OCI-LY3 (cell line): ENCODE data around the gene FGD6.
"Not testable (repeated sequence)": the region's sequence is repeated elsewhere in the genome, so short reads cannot be mapped to it uniquely, and the experiment has no call there.

Experiments
- H2AFZ ChIP-seq: fragments of 200-600, 300-600 bp; shearing (Covaris generic); 2 replicates; pipeline ENCODE4 v1.6.0; 2014; ENCODE audit warnings: antibody characterized with exemption, low read depth, low read length
- H3K27ac ChIP-seq: fragments of 200-600, 300-600 bp; sonication (generic); 2 replicates; pipeline ENCODE4 v1.5.1; 2014; ENCODE audit warnings: mild to moderate bottlenecking, low read length, moderate library complexity, mixed read lengths
- H3K27me3 ChIP-seq: fragments of 200-600, 300-600 bp; sonication (generic); 2 replicates; pipeline ENCODE4 v1.6.1; 2014; ENCODE audit warnings: low read depth, low read length, mixed read lengths
- H3K36me3 ChIP-seq: fragments of 200-600, 300-600 bp; sonication (generic); replicated peaks from 2 replicates; pipeline ENCODE3; 2014; ENCODE audit warnings: low read depth, low read length, mixed read lengths
- H3K4me1 ChIP-seq: fragments of 300-600, 200-600 bp; sonication (generic); 2 replicates; pipeline ENCODE4 v1.6.1; 2014; ENCODE audit warnings: low read length, mixed read lengths
- H3K4me2 ChIP-seq: fragments of 200-600, 300-600 bp; sonication (generic); 2 replicates; pipeline ENCODE4 v1.6.1; 2014; ENCODE audit warnings: low read length, mixed read lengths
- H3K4me3 ChIP-seq: fragments of 300-600, 200-600 bp; sonication (generic); 2 replicates; pipeline ENCODE4 v1.5.1; 2014; ENCODE audit warnings: antibody characterized with exemption, mild to moderate bottlenecking, low read length, moderate library complexity
- H3K79me2 ChIP-seq: fragments of 300-600, 200-600 bp; shearing (Covaris generic); 2 replicates; pipeline ENCODE4 v1.6.1; 2014; ENCODE audit warnings: mild to moderate bottlenecking, low read length, mixed read lengths
- H3K9ac ChIP-seq: fragments of 300-600, 200-600 bp; shearing (Covaris generic); 2 replicates; pipeline ENCODE4 v1.6.0; 2014; ENCODE audit warnings: mild to moderate bottlenecking, low read length, moderate library complexity
- H3K9me3 ChIP-seq: fragments of 200-600, 300-600 bp; shearing (Covaris generic); 2 replicates; pipeline ENCODE4 v1.6.1; 2014; ENCODE audit warnings: low read length, mixed read lengths; ENCODE audit not compliant: insufficient read depth
- H4K20me1 ChIP-seq: fragments of 200-600, 300-600 bp; sonication (generic); 2 replicates; pipeline ENCODE4 v1.6.1; 2016; ENCODE audit warnings: low read length, mixed read lengths; ENCODE audit not compliant: insufficient read depth
- CTCF ChIP-seq: fragments of 200-600, 300-600 bp; sonication (generic); IDR thresholded peaks from 2 replicates; pipeline ENCODE4 v1.5.1; 2014; ENCODE audit warnings: antibody characterized with exemption, low read length, low read depth
- EZH2phosphoT487 ChIP-seq: fragments of 200-600 bp; shearing (Covaris generic); IDR thresholded peaks from 2 replicates; pipeline ENCODE4 v1.6.1; 2018; ENCODE audit warnings: antibody characterized with exemption, mixed run types, low read depth

Gene FGD6

DNA sequence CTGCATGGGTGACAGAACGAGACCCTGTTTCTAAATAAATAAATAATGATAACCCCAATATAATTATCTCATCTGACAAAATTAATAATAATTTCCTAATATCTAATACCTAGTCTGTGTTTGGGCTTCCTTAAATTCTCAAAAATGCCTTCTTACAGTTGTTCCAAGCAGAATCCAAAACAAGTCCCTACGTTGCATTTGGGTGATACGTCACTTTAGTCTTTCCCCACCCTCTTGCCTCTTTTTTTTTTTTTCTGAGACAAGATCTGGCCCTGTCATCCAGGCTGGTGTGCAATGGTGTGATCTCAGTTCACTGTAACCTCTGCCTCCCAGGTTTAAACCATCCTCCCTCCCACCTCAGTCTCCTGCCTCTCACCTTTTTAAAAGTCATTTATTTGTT is 27.1 kb upstream of the FGD6 start:
- H3K4me1 ChIP-seq, result 0 out of 2 replicates have a peak, but pooled peaks cover 3% of the 10 kb centered on the region
- no peak for TF ChIP-seq EZH2phosphoT487
- TF ChIP-seq CTCF, result no peak
- no peaks in the 10 kb centered on the region for H4K20me1 ChIP-seq
- H3K79me2 ChIP-seq, result peaks cover 4% of the 10 kb centered on the region; the same call in 1 of the 2 replicates
- H3K36me3 ChIP-seq, result peaks cover 2% of the 10 kb centered on the region
- no peak overlapping the region for H3K4me3 ChIP-seq
- H3K27ac ChIP-seq, result no peak overlapping the region
- H3K27me3 ChIP-seq, result no peaks in the 10 kb centered on the region
- no peaks in the 10 kb centered on the region for H3K9me3 ChIP-seq
- H2AFZ ChIP-seq, result no peak overlapping the region
- no peak overlapping the region for H3K9ac ChIP-seq
- no peak overlapping the region for H3K4me2 ChIP-seq

DNA sequence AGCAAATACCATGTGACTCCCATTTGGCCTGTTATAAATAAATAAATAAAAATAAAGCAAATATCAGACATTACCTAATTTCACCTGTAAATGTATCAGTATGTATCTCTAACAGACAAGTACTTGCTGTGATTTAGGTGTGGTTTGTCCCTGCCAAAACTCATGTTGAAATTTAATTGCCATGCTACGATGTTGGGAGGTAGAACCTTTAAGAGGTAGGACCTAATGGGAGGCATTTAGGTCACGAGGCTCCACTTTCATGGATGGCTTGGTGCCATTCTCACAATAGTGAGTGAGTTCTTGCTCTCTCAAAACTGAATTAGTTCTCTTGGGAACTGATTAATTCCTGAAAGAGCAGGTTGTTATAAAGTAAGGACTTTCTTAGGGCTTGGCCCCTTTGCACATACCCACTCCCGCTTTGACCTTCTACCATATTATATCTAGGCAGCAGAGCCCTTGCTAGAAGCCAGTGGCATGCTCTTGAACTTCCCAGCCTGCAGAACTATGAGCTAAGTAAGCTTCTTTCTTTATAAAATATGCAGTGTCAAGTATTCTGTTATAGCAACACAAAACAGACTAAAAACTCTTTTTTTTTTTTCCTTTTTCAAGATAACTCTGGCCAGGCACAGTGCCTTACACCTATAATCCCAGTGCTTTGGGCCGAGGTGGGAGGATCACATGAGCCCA is 26.4 kb upstream of the FGD6 start:
- no peak overlapping the region for H3K4me3 ChIP-seq
- no peak overlapping the region for H3K27ac ChIP-seq
- no peak for TF ChIP-seq EZH2phosphoT487
- no peak for TF ChIP-seq CTCF
- H3K9ac ChIP-seq, result no peak overlapping the region
- peaks cover 4% of the 10 kb centered on the region; the same call in 1 of the 2 replicates for H3K79me2 ChIP-seq
- H3K27me3 ChIP-seq, result no peaks in the 10 kb centered on the region
- H3K9me3 ChIP-seq, result no peaks in the 10 kb centered on the region
- no peak overlapping the region for H2AFZ ChIP-seq
- no peak overlapping the region for H3K4me2 ChIP-seq
- H4K20me1 ChIP-seq, result no peaks in the 10 kb centered on the region
- peaks cover 2% of the 10 kb centered on the region for H3K36me3 ChIP-seq
- H3K4me1 ChIP-seq, result 0 out of 2 replicates have a peak, but pooled peaks cover 3% of the 10 kb centered on the region

DNA sequence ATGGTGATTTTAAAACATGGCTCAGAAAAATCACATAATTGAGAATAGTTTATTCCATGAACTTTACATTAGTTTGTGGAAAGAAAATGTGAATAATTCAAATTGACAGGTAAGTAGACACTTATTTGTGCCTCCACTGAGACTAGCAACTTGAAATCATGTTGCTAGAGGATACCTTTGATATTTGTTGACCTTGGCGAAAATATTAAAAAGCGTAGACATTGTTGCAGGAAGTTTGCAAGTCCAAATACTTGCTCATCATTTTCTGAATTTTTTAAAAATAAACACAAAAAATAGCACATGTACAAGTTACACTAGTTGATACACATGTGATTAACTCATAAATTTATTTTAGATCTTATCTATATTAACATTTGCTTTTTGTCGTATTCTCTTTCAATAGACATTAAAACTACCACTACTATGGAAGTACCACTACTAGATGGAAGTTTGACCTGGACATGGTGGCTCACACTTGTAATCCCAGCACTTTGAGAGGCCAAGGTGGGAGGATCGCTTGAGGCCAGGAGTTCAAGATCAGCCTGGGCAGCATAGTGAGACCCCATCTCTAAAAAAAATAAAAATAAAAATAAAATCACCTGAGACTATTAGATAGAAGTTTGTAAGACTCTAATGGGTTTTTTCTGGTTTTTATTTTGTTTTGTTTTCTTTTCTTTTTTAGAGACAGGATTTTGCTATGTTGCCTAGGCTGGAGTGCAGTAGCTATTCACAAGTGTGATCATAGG is 24.7 kb upstream of the FGD6 start:
- Histone ChIP-seq H3K79me2 (peaks cover 4% of the 10 kb centered on the region; the same call in 1 of the 2 replicates), H3K9me3 (no peaks in the 10 kb centered on the region), H3K9ac (no peak overlapping the region), H3K36me3 (peaks cover 4% of the 10 kb centered on the region), H3K4me1 (0 out of 2 replicates have a peak, but pooled peaks cover 3% of the 10 kb centered on the region), H4K20me1 (peaks cover 8% of the 10 kb centered on the region; the same call in 1 of the 2 replicates), H3K27me3 (no peaks in the 10 kb centered on the region), H3K4me2 (no peak overlapping the region), H3K4me3 (no peak overlapping the region), H3K27ac (no peak overlapping the region), H2AFZ (no peak overlapping the region)
- TF ChIP-seq EZH2phosphoT487 (no peak), CTCF (no peak)

DNA sequence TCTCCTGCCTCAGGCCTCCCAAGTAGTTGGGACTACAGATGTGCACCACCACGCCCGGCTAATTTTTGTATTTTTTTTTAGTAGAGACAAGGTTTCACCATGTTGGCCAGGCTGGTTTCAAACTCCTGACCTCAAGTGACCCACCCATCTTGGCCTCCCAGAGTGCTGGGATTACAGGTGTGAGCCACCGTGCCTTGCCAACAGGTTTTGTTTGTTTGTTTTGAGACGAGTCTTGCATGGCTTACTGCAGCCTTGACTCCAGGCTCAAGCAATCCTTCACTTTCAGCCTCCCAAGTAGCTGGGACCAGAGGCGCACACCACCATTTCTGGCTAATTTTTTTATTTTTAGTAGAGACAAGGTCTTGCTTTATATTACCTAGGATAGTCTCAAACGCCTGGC is 23.9 kb upstream of the FGD6 start:
- not testable (repeated sequence) for H3K27ac ChIP-seq, H3K27me3 ChIP-seq, H3K36me3 ChIP-seq, H3K9me3 ChIP-seq, H3K4me3 ChIP-seq, H3K9ac ChIP-seq, H4K20me1 ChIP-seq, H3K79me2 ChIP-seq, H3K4me2 ChIP-seq, H3K4me1 ChIP-seq, H2AFZ ChIP-seq
